ENCODE data around the gene SP110.

The SP110 gene

DNA sequence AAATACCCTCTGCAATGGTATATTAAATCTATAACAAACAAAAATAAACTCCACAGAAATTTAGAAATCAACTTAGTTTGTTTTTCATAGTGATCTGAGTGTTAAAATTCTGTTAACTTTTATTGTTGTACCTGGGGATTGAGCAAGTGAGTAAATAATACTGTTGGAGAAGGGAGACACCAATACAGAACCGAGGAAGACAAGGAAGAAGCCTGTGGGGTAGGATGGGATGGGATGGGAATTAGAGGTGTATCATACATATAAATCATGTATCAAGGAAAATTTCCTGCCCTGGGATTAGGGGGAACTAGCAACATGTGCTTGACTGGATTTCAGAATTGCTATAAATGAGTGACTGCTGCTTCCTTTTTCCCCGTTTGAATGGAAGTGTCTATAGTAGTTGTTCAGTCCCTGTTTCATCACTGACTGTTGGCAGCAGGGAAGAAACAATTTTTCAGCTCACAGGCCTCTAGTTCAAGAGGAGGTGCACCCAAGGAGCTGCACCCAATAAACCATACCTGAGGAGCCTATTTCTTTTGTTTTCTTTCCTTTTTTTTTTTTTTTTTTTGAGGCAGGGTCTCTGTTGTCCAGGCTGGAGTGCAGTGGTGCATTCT, 53.1 kb downstream of the SP110 start:
- Mint-ChIP-seq H3K9me3 (no peaks in the 10 kb centered on the region), H3K27ac (no peak overlapping the region), H3K27me3 (no peaks in the 10 kb centered on the region), H3K4me1 (peaks cover 14% of the 10 kb centered on the region), H3K4me3 (no peak overlapping the region), H3K36me3 (peaks cover 90% of the 10 kb centered on the region)
- ATAC-seq, result no peak

DNA sequence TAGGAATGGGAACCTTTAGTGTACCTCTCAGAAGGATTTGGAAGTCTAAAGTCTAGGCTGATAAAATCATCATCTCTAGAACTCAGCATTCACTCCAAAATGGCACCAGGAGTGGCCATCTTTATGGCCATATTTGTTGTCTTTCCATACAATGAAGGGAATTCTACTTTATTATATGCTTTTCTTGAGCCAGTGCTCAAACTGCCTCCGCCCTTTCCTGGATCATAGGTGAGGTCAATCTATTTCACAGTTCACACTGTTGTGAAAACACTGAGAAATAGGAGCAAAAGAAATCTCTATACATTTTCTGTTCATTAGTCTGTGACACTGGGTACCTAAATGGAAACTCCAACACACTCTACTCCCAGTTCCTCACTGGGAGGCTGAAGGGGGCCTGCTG, 55.6 kb downstream of the SP110 start:
- peaks cover 27% of the 10 kb centered on the region for H3K4me1 Mint-ChIP-seq
- no peak overlapping the region for H3K4me3 Mint-ChIP-seq
- ATAC-seq, result no peak
- no peaks in the 10 kb centered on the region for H3K27me3 Mint-ChIP-seq
- no peaks in the 10 kb centered on the region for H3K9me3 Mint-ChIP-seq
- H3K36me3 Mint-ChIP-seq, result peaks cover 74% of the 10 kb centered on the region
- no peak overlapping the region for H3K27ac Mint-ChIP-seq

DNA sequence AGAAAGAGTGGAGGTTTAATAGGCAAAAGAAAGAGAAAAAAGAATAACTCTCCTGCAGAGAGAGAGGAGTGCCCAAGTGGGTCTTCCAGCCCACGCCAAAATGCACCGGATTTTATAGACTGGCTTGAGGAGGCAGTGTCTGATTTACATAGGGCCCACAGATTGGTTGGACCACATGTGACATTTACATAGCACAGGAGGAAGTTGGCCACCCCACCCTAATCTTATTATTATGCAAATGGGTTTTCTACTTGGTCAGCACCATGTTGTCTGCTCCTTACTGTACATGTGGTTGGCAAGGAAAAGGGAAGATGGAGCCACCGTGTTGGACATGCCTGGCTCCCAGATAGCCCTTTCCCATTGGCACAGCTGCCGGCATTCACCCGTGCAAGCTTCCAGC, 56.8 kb downstream of the SP110 start:
- Mint-ChIP-seq H3K27ac (no peak overlapping the region), H3K27me3 (no peaks in the 10 kb centered on the region), H3K9me3 (no peaks in the 10 kb centered on the region), H3K4me1 (peaks cover 31% of the 10 kb centered on the region), H3K36me3 (peaks cover 63% of the 10 kb centered on the region), H3K4me3 (no peak overlapping the region)
- no peak for ATAC-seq

- Mint-ChIP-seq H3K4me3 (no peak overlapping the region), H3K9me3 (peaks cover 3% of the 10 kb centered on the region), H3K4me1 (peaks cover 39% of the 10 kb centered on the region), H3K36me3 (peaks cover 48% of the 10 kb centered on the region), H3K27me3 (no peaks in the 10 kb centered on the region), H3K27ac (peak overlapping the region; percentile 43)
- no peak for ATAC-seq
Observed at GRCh38 chr2:230161184-230161583, 58.6 kb downstream of the SP110 start.

GRCh38 chr2:230160112-230160660, 59.6 kb downstream of the SP110 start:
- Mint-ChIP-seq H3K4me3 (no peak overlapping the region), H3K36me3 (peaks cover 38% of the 10 kb centered on the region), H3K27me3 (no peaks in the 10 kb centered on the region), H3K27ac (peak overlapping the region; percentile 44), H3K9me3 (peaks cover 3% of the 10 kb centered on the region), H3K4me1 (peaks cover 39% of the 10 kb centered on the region)
- peak; percentile 53 for ATAC-seq

GRCh38 chr2:230158468-230158867, 61.3 kb downstream of the SP110 start:
- ATAC-seq, result no peak
- H3K4me1 Mint-ChIP-seq, result peaks cover 36% of the 10 kb centered on the region
- peaks cover 3% of the 10 kb centered on the region for H3K9me3 Mint-ChIP-seq
- H3K27me3 Mint-ChIP-seq, result no peaks in the 10 kb centered on the region
- H3K27ac Mint-ChIP-seq, result no peak overlapping the region
- H3K4me3 Mint-ChIP-seq, result no peak overlapping the region
- peaks cover 20% of the 10 kb centered on the region for H3K36me3 Mint-ChIP-seq

DNA sequence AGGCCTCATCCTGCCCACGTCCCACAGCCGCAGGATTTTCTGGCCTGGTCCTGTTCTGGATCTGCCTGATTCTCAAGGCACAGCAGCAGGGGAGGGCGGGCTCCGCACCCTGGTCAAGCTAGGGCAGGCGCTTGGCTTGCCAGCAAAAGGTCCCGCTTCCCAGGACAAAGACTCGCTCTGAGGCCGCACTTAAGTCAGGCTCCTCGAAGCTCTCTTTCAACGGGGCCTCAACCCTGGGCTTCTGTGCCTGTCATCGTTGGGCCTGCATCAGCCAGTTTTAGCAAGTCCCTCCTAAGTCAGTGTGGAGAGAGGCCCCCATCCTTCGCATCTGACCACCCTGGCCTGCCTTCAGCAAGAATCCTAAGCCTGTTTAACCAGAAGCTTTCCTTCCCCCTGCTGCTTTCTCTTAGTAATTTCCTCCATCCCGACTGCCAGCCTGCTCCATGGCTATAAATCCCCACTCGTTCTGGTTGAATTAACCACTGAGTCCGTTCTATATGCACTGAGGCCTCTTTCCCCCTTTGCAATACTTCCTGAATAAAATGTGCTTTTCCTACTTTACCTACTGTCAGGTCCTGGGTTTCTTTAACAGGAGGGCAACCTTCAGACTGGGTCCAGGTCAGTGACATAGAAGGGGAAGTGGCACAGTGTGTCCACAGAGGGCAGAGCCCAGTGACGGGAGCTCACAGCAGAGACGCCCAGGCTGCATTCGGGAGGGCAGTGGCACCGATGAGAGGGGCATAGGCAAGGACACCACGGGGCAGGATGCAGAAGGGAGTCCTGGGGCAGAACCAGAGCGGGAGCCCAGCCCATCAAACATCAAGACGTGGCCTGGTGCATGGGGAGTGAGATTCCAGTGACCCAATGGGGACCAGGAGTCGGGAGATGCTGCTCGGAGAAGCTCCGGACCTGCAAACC, 62.7 kb downstream of the SP110 start:
- Mint-ChIP-seq H3K9me3 (peaks cover 7% of the 10 kb centered on the region), H3K36me3 (peaks cover 10% of the 10 kb centered on the region), H3K4me3 (no peak overlapping the region), H3K27ac (no peak overlapping the region), H3K27me3 (no peaks in the 10 kb centered on the region), H3K4me1 (peaks cover 26% of the 10 kb centered on the region)
- ATAC-seq, result no peak

DNA sequence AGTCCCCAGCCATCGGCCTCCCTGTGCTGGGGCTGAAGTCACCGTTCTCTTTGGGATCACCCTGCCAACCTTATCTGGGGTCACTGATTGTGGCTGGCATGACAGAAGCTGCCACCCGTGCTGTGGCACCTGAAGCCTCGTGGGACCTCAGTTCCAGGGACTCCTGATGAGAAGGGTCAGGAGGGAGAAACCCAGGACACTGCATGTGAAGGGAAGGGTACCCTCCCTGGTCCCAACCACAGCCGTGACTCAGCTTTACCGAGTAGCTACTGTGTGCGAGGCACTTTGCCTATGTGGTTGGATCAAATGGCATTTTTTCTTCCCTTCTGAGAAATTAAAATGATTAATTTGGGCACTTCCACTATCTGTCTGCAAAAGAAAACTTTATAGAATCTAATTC, 64.4 kb downstream of the SP110 start:
- Mint-ChIP-seq H3K9me3 (peaks cover 11% of the 10 kb centered on the region), H3K4me1 (peaks cover 21% of the 10 kb centered on the region), H3K27me3 (no peaks in the 10 kb centered on the region), H3K4me3 (no peak overlapping the region), H3K27ac (no peak overlapping the region), H3K36me3 (peaks cover 8% of the 10 kb centered on the region)
- no peak for ATAC-seq

- Mint-ChIP-seq H3K27ac (no peak overlapping the region), H3K4me3 (no peak overlapping the region), H3K4me1 (peaks cover 13% of the 10 kb centered on the region), H3K9me3 (peaks cover 11% of the 10 kb centered on the region), H3K27me3 (no peaks in the 10 kb centered on the region), H3K36me3 (peaks cover 8% of the 10 kb centered on the region)
- no peak for ATAC-seq
Observed at GRCh38 chr2:230153390-230153976, 66.3 kb downstream of the SP110 start.

DNA sequence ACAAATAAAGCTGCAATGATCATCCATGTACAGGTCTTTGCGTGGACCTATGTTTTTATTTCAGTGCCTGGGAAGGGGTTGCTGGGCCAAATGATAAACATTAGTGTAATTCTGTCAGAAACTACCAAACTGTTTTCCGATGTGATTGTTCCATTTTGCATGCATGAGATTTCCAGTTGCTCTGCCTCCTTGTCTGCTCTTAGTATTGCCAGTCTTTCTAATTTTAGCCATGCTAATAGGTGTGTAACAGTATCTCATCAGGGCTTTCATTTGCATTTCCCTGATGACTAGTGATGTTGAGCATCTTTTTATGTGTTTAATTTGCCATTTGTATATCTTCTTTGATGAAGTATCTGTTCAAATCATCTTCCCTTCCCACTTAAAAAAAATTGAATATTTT, 67.5 kb downstream of the SP110 start:
- no peak overlapping the region for H3K27ac Mint-ChIP-seq
- H3K36me3 Mint-ChIP-seq, result peaks cover 8% of the 10 kb centered on the region
- H3K4me3 Mint-ChIP-seq, result no peak overlapping the region
- no peak for ATAC-seq
- peaks cover 2% of the 10 kb centered on the region for H3K4me1 Mint-ChIP-seq
- H3K27me3 Mint-ChIP-seq, result no peaks in the 10 kb centered on the region
- peaks cover 8% of the 10 kb centered on the region for H3K9me3 Mint-ChIP-seq

DNA sequence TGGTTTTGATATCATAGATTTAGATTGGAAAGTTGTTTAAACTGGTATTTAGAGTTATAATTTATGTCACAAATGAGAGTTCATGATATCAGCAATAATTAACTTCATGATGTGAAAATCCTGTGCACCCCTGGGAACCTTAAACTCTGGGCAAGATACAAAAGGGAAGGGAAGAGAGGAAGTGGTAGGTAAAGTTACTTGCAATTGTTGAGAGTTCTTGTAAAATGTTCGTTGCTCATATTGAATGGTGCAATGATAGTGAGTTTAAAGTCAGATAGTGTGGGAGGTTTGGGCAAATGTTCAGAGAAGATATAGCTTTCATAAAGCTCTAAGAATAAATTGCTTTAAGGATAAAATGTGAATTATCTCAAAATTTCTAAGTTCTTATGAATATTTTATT, 75.4 kb downstream of the SP110 start:
- peaks cover 11% of the 10 kb centered on the region for H3K9me3 Mint-ChIP-seq

DNA sequence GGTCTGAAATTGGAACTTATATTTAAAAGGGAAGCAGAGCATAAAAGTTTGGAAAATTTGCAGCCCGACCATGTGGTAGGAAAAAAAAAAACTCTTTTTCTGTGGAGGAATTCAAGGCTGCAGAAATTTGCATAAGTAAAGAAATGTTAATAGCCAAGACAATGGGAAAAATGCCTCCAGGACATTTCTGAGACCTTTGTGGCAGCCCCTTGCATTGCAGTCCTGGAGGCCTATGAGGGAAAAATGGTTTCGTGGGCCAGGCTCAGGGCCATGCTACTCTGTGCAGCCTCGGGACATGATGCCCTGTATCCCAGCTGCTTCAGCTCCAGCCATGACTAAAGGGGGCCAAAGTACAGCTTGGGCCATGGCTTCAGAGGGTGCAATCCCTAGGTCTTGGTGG, 79.1 kb downstream of the SP110 start:
- Mint-ChIP-seq H3K4me3 (no peak overlapping the region), H3K27ac (no peak overlapping the region), H3K36me3 (peaks cover 17% of the 10 kb centered on the region)

More for the DNA sequence above, 75.4 kb downstream of the SP110 start:
- no peak overlapping the region for H3K27ac Mint-ChIP-seq
- no peaks in the 10 kb centered on the region for H3K4me1 Mint-ChIP-seq
- no peaks in the 10 kb centered on the region for H3K27me3 Mint-ChIP-seq
- no peak for ATAC-seq
- peaks cover 17% of the 10 kb centered on the region for H3K36me3 Mint-ChIP-seq
- H3K4me3 Mint-ChIP-seq, result no peak overlapping the region

GRCh38 chr2:230137902-230138539, 81.8 kb downstream of the SP110 start:
- Mint-ChIP-seq H3K27ac (no peak overlapping the region), H3K4me3 (no peak overlapping the region), H3K36me3 (peaks cover 17% of the 10 kb centered on the region), H3K4me1 (no peaks in the 10 kb centered on the region), H3K9me3 (peaks cover 11% of the 10 kb centered on the region), H3K27me3 (no peaks in the 10 kb centered on the region)
- ATAC-seq, result no peak

More for the DNA sequence above, 79.1 kb downstream of the SP110 start:
- no peak for ATAC-seq
- Mint-ChIP-seq H3K27me3 (no peaks in the 10 kb centered on the region), H3K4me1 (no peaks in the 10 kb centered on the region), H3K9me3 (peaks cover 11% of the 10 kb centered on the region)

- ATAC-seq, result no peak
- no peak overlapping the region for H3K4me3 Mint-ChIP-seq
- H3K36me3 Mint-ChIP-seq, result peaks cover 3% of the 10 kb centered on the region
- peaks cover 2% of the 10 kb centered on the region for H3K9me3 Mint-ChIP-seq
- no peaks in the 10 kb centered on the region for H3K27me3 Mint-ChIP-seq
- H3K27ac Mint-ChIP-seq, result no peak overlapping the region
- no peaks in the 10 kb centered on the region for H3K4me1 Mint-ChIP-seq
Observed at GRCh38 chr2:230135130-230135525, 84.7 kb downstream of the SP110 start.

GRCh38 chr2:230134496-230135129, 85.2 kb downstream of the SP110 start:
- Mint-ChIP-seq H3K27me3 (no peaks in the 10 kb centered on the region), H3K4me1 (no peaks in the 10 kb centered on the region), H3K27ac (no peak overlapping the region), H3K4me3 (no peak overlapping the region), H3K9me3 (no peaks in the 10 kb centered on the region), H3K36me3 (no peaks in the 10 kb centered on the region)
- ATAC-seq, result no peak

All from stimulated activated memory B cell treated with anti-CD40 and anti-IgM and Interleukin-4, amounts not matched to agents 10 μg/mL and 1 μg/mL and 100 μg/mL, for 72 hours (primary cell).